Ectodermal cell (in vitro differentiated cells): ENCODE results near the gene ARHGEF10L.
A peak's percentile ranks its signal among the peaks of the same experiment; 100 is the strongest.

Experiments used
- H3K27ac ChIP-seq: 2 replicates; pipeline ENCODE4 v1.7.0; 2013; ENCODE audit warnings: mild to moderate bottlenecking, low read depth, low read length; ENCODE audit not compliant: insufficient read depth, poor library complexity, severe bottlenecking
- H3K27me3 ChIP-seq: 2 replicates; pipeline ENCODE4 v1.7.0; 2013; ENCODE audit warnings: mild to moderate bottlenecking, low read length; ENCODE audit not compliant: insufficient read depth, control insufficient read depth, poor library complexity, severe bottlenecking
- H3K36me3 ChIP-seq: one replicate; pipeline ENCODE4 v1.7.0; 2013; ENCODE audit warnings: low read length; ENCODE audit not compliant: control insufficient read depth, insufficient read depth
- H3K4me1 ChIP-seq: one replicate; pipeline ENCODE4 v1.7.0; 2013; ENCODE audit warnings: low read length; ENCODE audit not compliant: control insufficient read depth, insufficient read depth
- H3K4me3 ChIP-seq: 2 replicates; pipeline ENCODE4 v1.7.0; 2013; ENCODE audit warnings: low read depth, low read length, control low read depth; ENCODE audit not compliant: insufficient read depth
- H3K9me3 ChIP-seq: 2 replicates; pipeline ENCODE4 v1.7.0; 2013; ENCODE audit warnings: mild to moderate bottlenecking, low read length, moderate library complexity; ENCODE audit not compliant: control insufficient read depth
- WGBS, 2 experiments: methylation state at CpG; one replicate each; pipeline ENCODE4 v1.1.7; 2013; ENCODE audit warnings: missing lambda C conversion rate in 2 of 2; 5-methylcytosine and 5-hydroxymethylcytosine counted together

The ARHGEF10L gene

DNA sequence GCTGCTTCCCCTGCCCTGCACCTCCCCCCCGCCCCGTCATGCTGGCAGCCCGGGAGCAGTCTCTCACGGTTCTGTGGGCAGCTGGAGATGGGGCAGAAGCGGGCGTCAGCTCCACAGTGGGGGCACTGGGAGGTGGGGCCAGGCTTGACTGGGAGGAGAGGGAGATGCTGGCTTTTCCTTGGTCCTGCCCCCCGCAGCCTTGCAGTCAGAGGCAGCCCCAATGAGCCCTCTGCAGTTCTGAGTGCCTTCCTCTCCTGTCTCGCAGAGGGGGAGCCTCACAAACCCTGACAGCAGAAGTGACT is 21.7 kb downstream of the ARHGEF10L start:
- no peaks in the 10 kb centered on the region for H3K27me3 ChIP-seq
- H3K36me3 ChIP-seq = no peaks in the 10 kb centered on the region
- peaks cover 31% of the 10 kb centered on the region for H3K4me1 ChIP-seq
- 66 to 71% methylated on average over 8 of the region's 8 CpGs for WGBS, 2 experiments
- H3K27ac ChIP-seq = no peak overlapping the region
- H3K4me3 ChIP-seq = no peak overlapping the region
- no peaks in the 10 kb centered on the region for H3K9me3 ChIP-seq

DNA sequence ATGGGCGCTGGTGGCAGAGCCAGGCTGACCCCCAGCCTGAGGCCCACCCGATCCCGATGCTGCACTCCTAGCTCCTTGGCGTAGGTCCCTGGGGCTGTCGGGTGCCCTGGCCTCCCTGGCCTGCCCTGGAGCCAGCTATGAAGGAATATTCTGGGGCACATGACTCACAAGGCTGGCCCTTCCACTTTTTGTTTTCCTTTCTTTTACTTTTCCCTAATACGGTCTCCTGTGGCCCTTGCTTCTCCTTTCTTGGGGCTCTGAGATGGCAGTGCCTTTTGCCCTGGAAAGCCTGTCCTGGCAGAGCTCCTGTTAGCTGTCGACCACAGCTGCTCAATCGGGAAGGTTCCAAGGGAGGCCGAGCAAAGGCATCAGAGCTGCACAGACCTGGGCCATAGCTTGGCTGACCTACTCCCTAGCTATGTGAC is 22.1 kb downstream of the ARHGEF10L start:
- Histone ChIP-seq H3K4me3 (no peak overlapping the region), H3K27me3 (no peaks in the 10 kb centered on the region), H3K9me3 (no peaks in the 10 kb centered on the region), H3K27ac (no peak overlapping the region), H3K4me1 (peaks cover 31% of the 10 kb centered on the region), H3K36me3 (no peaks in the 10 kb centered on the region)
- WGBS, 2 experiments = 90 to 92% methylated on average over 9 of the region's 9 CpGs

DNA sequence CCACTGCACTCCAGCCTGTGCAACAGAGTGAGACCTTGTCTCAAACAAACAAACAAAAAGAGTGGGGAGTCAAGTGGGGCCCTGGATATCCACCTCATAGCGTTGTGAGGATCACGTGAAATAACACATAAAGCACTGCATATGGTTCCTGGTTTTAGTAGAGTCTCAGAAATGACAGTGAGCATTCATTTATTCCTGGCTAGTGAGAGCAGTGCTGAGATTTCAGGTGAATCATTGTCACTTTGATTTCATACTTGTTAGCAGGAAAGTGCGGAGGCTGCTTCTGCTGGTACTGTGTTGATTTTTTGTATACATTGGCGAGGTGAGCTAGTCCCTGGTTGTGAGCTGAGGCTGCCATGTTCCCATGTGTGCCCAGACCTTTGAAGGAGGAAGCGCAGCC is 22.9 kb downstream of the ARHGEF10L start:
- no peaks in the 10 kb centered on the region for H3K36me3 ChIP-seq
- no peaks in the 10 kb centered on the region for H3K9me3 ChIP-seq
- H3K27ac ChIP-seq = no peak overlapping the region
- 96 to 98% methylated on average over 5 of the region's 5 CpGs for WGBS, 2 experiments
- H3K27me3 ChIP-seq = no peaks in the 10 kb centered on the region
- peaks cover 31% of the 10 kb centered on the region for H3K4me1 ChIP-seq
- H3K4me3 ChIP-seq = no peak overlapping the region

DNA sequence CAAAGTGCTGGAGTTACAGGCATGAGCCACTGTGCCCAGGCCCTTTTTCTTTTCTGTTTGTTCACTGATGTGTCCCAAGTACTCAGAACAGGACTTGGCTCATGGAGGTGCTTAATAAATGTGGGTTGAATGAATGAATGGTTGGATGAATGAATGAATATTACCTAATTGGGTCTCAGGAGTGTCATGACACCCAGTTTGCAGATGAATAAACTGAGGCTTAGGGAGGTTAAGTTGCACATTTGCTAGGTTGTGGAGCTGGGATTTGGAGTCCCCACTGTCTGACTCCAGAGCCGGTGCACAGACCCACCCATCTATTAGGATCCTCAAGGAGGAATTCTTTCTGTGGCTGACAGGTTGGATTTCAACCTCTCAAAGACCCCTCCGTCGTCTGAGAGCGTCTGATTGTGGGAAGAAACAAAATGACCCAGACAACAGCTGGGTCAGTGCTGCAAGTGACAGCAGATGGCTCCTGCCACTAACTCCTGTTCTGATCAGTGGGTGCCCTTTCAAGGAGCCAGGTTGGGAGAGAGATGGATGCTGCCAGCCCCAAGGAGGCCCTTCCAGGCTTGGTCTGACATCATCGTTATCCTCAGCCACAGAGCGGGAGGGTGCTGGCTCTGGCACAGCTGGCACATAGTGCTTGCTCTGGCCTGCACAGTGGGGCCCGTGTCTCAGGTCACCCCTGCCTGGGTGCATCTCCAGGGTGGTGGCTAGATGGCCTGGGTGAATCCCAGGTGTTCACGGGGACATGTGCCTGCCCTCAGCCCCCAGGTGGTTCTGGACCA is 24.2 kb downstream of the ARHGEF10L start:
- Histone ChIP-seq H3K4me1 (peaks cover 34% of the 10 kb centered on the region), H3K4me3 (no peak overlapping the region), H3K36me3 (no peaks in the 10 kb centered on the region), H3K27ac (no peak overlapping the region), H3K27me3 (no peaks in the 10 kb centered on the region), H3K9me3 (no peaks in the 10 kb centered on the region)
- WGBS, 2 experiments = 92 to 94% methylated on average over 8 of the region's 8 CpGs

DNA sequence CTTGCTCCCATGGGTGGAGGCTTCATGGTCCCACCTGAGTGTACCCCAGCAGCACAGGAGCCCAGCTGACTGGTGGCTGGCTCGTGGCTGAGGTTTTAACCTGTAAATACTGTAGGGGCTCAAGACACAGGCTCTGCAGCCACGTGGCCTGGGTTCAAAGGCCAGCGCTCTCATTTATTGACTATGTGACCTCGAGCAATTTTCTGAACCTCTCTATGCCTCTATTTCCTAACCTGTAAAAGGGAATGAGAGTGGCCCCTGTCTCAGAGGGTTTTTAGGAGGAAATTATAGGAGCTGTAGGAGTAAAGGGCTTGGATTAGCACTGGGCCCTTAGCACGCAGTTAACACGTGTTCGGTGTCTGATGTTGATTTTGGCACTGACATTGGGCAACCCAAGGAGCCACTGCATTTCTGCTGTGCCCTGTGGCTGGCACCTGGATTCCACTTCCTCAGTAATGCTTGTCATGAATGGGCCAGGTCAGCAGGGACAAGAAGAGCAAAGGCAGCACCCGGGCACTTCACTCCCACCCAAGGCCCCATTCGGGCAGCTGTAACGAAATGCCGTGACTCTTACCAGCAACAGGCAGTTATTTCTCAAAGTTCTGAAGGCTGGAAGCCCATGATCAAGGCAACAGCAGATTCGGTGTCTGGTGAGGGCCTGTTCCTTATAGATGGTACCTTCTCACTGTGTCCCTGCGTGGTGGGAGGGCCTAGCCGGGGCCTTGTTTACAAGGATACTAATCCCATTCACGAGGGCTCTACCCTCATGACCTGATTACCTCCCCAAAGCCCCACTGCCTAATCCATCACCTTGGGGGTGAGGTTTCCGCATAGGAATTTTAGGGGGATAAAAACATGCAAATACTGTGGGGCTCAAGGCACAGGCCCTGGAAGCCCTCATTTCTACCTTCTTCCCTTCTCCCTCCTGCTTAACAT is 25.2 kb downstream of the ARHGEF10L start:
- Histone ChIP-seq H3K27me3 (no peaks in the 10 kb centered on the region), H3K4me3 (no peak overlapping the region), H3K36me3 (no peaks in the 10 kb centered on the region), H3K9me3 (no peaks in the 10 kb centered on the region), H3K27ac (peak overlapping the region; percentile 40), H3K4me1 (peaks cover 38% of the 10 kb centered on the region)
- 68 to 70% methylated on average over 16 of the region's 16 CpGs for whole genome bisulfite sequencing, 2 experiments

DNA sequence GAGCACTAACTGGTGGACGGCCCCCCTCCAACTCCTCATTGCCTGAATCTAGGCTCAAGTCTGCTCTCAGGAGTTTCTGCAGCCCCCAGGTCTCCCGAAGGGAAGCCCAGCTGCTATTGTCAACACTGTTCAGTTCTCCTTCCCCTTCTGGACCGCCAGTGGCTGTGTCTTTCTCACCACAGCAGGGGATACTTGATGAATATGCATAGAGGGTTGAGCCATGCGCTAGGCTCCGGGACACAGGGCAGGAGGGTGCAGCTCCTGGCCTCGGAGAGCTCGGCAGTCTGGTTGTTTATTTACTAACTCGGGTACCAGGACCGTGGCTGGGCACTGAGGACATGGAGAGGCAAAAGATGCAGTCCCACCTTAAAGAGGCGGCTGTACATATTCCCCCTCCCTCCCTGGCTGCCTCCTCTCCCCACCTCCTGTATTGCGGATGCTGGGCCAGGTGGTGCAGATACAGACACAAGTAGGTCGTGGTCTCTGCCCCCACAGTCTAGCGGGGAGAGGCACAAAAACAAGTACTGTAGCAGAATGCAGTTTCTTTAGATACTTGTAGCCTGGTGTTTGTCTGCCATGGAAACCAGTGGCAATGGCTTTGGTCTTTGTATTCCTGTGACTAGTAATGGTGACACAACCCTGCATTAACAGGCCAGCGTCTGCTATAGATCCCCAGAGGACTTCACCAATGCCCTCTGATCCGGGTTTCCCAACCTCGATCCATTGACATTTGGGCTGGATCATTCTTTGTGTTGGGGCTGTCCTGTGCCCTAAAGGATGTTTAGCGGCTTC is 26.2 kb downstream of the ARHGEF10L start:
- H3K4me3 ChIP-seq = no peak overlapping the region
- no peaks in the 10 kb centered on the region for H3K27me3 ChIP-seq
- H3K9me3 ChIP-seq = no peaks in the 10 kb centered on the region
- 33 to 36% methylated on average over 17 of the region's 17 CpGs for WGBS, 2 experiments
- no peaks in the 10 kb centered on the region for H3K36me3 ChIP-seq
- H3K4me1 ChIP-seq = peaks cover 37% of the 10 kb centered on the region
- peak overlapping the region; percentile 40 for H3K27ac ChIP-seq

DNA sequence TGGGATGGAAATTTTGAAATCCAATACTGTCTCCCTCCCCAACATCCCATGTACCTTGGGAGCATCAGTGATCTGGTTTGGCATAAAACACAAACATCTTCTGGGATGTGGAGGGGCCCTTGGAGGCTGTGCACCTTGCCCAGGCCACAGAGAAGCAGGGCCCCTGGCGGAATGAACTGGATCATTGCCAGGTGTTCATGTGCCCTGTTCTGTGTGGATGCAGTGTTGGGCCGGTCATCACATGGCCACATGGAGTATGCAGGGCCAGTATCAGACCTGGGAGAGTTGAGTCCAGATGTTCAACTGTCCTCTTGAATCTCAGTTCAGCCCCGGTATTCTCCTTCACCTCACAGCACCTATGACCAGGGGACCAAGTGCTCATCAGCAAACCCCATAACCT is 26.9 kb downstream of the ARHGEF10L start:
- no peaks in the 10 kb centered on the region for H3K27me3 ChIP-seq
- H3K9me3 ChIP-seq = no peaks in the 10 kb centered on the region
- WGBS, 2 experiments = 89 to 96% methylated on average over 3 of the region's 3 CpGs
- H3K4me3 ChIP-seq = no peak overlapping the region
- peaks cover 33% of the 10 kb centered on the region for H3K4me1 ChIP-seq
- H3K36me3 ChIP-seq = no peaks in the 10 kb centered on the region
- H3K27ac ChIP-seq = no peak overlapping the region

DNA sequence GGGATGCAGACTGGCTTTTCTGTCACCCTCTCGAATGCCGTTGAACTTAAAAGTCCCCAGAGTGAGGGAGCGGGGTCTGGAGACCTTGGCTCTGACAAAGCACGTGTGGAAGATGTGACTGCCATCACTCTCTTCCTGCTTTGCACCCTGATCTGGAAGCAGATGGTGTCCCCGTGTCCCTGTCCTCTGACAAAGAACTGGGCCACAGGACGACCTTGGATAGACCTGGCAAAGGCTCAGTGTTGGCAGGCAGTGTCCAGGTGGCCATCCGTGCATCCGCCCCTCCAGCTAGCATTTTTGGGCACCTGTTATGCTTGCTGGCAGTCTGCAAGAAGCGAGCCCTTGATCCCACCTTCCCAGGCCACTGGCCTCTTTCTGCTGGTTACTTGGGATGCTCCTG is 27.4 kb downstream of the ARHGEF10L start:
- Histone ChIP-seq H3K27ac (no peak overlapping the region), H3K36me3 (no peaks in the 10 kb centered on the region), H3K4me3 (no peak overlapping the region), H3K9me3 (no peaks in the 10 kb centered on the region), H3K4me1 (peaks cover 37% of the 10 kb centered on the region), H3K27me3 (no peaks in the 10 kb centered on the region)
- WGBS, 2 experiments = 95% methylated on average over 9 of the region's 9 CpGs

DNA sequence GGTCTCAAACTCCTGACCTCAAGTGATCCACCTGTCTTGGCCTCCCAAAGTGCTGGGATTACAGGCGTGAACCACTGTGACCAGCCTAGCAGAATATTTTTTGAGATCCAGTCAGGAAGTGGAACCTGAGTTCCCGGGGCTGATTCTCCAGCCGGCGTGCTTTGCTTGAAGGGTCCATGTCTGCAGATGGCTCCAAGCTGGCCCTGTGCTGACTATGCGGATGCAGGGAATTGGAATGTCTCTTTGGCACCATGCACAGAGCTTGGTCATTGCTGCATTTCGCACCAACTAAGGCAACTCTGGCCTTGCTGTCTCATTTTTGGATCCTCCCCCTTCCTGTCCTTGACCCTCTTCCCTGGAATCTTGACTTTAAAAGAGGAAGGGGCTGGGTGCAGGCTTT is 28.1 kb downstream of the ARHGEF10L start:
- WGBS, 2 experiments = 93 to 94% methylated on average over 6 of the region's 6 CpGs
- Histone ChIP-seq H3K27me3 (no peaks in the 10 kb centered on the region), H3K27ac (no peak overlapping the region), H3K9me3 (no peaks in the 10 kb centered on the region), H3K4me3 (no peak overlapping the region), H3K36me3 (no peaks in the 10 kb centered on the region), H3K4me1 (peaks cover 44% of the 10 kb centered on the region)
